ENCODE measurements around the gene NCBP1.

GRCh38 chr9:97599314-97599846 lies 34.2 kb upstream of the NCBP1 start:
- no peak for TF ChIP-seq CTCF (IDR thresholded peaks at IDR 0.05)
- TF ChIP-seq POLR2A (IDR thresholded peaks at IDR 0.05) = no peak
- no peak for TF ChIP-seq POLR2AphosphoS5 (IDR thresholded peaks at IDR 0.05)

Data from sigmoid colon (tissue), 4 donors.